Kidney epithelial cell (primary cell): ENCODE data around the gene PRR11. TPM values are rescaled to one million over a fixed set of nuclear protein-coding genes. Genes with fewer than 3 reads are reported as not detected.

Experiments
- DNase-seq: peaks from one replicate; pipeline ENCODE4 v3.0.0-alpha.2; 2010; ENCODE audit warnings: low read depth
- H3K27me3 ChIP-seq: 2 replicates; pipeline ENCODE4 v1.6.0; 2011; ENCODE audit warnings: low read length; ENCODE audit not compliant: control insufficient read depth, insufficient read depth
- H3K36me3 ChIP-seq: 2 replicates; pipeline ENCODE4 v1.5.1; 2011; ENCODE audit warnings: low read length; ENCODE audit not compliant: control insufficient read depth, insufficient read depth
- H3K4me3 ChIP-seq: 2 replicates; pipeline ENCODE4 v1.5.1; 2011; ENCODE audit warnings: low read depth, mild to moderate bottlenecking, control low read depth, low read length
- total RNA-seq: library from RNA; depleted of rRNA; stranded (reverse); fragments of >200 nt; gene quantifications from 2 replicates; pipeline ENCODE4 v1.2.3, GENCODE V29; 2015
- TF ChIP-seq, protein P1 (sequence below): IDR thresholded peaks from 2 replicates; pipeline ENCODE4 v1.5.1; 2011; ENCODE audit warnings: mild to moderate bottlenecking, moderate library complexity, low read length, control low read depth, inconsistent platforms; ENCODE audit not compliant: insufficient read depth, poor library complexity, severe bottlenecking

The PRR11 gene
- total RNA-seq, 1 donor from 2014 or later = 7.4 TPM

DNA sequence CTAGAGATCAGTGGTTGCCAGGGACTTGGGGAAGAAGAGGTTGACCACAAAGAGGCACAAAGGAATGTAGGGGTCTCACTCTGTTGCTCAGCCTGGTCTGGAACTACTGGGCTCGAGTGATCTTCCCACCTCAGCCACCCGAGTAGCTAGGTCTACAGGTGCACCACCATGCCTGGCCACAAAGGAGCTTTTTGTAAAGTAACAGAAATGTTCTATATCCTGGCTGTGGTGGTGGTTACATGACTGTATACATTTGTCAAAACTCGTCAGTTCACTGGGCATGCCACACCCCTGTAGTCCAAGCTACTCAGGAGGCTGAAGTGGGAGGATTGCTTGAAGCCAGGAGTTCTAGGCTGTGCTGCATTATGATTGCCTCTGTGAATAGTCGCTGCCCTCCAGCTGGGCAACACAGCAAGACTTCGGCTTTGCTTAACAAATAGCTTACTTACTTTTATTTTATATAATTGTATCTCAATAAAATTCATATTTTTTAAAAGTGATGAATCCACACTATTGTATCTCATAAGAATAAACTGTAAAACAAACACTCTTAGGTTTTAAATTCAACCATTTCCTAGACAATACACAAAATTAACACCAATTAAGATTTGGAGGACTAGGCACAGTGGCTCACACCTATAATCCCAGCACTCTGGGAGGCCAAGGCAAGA is 5.6 kb upstream of the PRR11 start:
- TF ChIP-seq, protein P1, sequence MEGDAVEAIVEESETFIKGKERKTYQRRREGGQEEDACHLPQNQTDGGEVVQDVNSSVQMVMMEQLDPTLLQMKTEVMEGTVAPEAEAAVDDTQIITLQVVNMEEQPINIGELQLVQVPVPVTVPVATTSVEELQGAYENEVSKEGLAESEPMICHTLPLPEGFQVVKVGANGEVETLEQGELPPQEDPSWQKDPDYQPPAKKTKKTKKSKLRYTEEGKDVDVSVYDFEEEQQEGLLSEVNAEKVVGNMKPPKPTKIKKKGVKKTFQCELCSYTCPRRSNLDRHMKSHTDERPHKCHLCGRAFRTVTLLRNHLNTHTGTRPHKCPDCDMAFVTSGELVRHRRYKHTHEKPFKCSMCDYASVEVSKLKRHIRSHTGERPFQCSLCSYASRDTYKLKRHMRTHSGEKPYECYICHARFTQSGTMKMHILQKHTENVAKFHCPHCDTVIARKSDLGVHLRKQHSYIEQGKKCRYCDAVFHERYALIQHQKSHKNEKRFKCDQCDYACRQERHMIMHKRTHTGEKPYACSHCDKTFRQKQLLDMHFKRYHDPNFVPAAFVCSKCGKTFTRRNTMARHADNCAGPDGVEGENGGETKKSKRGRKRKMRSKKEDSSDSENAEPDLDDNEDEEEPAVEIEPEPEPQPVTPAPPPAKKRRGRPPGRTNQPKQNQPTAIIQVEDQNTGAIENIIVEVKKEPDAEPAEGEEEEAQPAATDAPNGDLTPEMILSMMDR = no peak
- Histone ChIP-seq H3K27me3 (no peaks in the 10 kb centered on the region), H3K4me3 (no peak overlapping the region), H3K36me3 (no peaks in the 10 kb centered on the region)
- no peak for DNase-seq

DNA sequence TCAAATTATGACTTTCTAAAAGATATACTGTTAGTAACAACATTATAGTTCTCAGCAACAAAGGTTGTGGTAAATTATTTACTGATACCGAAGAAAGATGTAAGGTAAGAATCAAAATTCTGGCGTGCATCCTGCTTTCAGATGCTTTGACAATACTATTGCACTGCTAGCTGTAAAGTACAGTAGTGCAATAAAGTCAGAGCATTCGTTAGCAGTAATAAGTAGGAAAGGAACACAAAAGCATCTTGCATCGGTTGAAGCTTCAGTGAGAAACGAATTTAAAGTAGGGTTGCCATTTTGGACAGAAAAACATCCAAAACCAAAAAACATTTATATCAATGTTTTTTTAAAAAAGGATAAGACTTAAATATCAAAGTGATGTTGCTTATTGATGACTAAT is 4.5 kb upstream of the PRR11 start:
- H3K4me3 ChIP-seq = no peak overlapping the region
- no peaks in the 10 kb centered on the region for H3K36me3 ChIP-seq
- DNase-seq = no peak
- TF ChIP-seq, protein P1 = no peak
- no peaks in the 10 kb centered on the region for H3K27me3 ChIP-seq

DNA sequence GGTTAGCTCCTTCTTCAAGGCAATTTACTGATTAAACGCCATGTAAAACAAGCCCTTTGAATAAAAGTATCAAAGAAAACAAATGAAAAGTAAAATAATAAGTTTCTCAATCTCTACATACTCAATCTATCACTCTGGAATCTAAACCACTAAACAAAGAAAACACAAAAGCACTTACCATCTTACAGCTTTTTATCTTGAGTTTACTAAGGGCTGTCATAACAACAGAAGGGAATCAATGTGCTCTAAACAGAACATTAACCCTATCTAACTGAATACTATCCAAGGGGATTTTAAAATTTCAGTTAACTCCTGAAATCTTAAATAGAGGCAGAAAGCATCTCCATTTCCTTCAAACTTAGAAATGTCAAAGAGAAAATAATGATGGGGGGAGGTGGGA is 4.0 kb upstream of the PRR11 start:
- TF ChIP-seq, protein P1 = no peak
- Histone ChIP-seq H3K4me3 (no peak overlapping the region), H3K36me3 (no peaks in the 10 kb centered on the region), H3K27me3 (no peaks in the 10 kb centered on the region)
- no peak for DNase-seq

DNA sequence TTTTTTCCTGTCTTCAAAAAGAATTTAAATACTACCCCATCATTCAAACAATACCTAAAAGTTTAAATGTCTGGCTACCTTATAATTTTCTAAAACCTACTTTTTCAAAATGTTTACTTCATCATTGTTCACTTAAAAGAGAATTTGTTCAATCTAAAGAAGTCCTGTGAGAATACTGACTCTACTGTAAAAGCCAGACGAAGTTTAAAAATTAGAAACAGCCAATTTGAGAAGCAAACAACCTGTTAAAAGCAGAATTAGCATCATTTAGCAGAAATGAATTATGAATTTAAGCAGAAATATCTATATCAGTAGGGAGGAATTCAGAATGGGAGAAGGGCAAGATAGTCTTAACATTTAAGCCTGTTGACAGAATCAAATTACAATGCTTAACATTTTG is 2.6 kb upstream of the PRR11 start:
- Histone ChIP-seq H3K36me3 (no peaks in the 10 kb centered on the region), H3K27me3 (no peaks in the 10 kb centered on the region), H3K4me3 (peak overlapping the region; percentile 64)
- TF ChIP-seq, protein P1 = no peak
- no peak for DNase-seq

DNA sequence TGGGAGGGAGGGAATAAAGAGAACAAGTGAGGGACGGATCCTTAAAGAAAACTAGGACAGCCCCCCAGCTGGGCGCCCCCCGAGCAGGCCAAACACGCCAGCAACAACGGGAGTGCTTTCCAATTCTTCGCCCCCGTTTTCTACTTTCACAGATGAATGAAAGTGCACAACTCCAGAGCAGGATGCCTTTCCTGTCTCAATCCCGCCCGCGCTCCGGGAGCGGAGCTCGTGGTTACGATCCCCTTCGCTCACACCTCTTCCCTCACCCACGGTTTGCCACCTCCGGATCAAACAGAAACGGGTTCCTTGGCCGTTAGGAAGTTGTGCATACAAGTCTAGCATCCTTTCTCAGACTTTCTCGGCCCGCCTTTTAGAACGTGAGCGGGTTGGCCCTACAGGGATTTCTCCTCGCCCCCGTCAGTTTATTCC is 1.2 kb upstream of the PRR11 start:
- Histone ChIP-seq H3K4me3 (peak overlapping the region; percentile 64), H3K36me3 (no peaks in the 10 kb centered on the region), H3K27me3 (no peaks in the 10 kb centered on the region)
- no peak for DNase-seq
- TF ChIP-seq, protein P1 = no peak
